GM18499 (cell line): Measurements from ENCODE around the gene MMGT1.

ENCODE experiments used
- ATAC-seq: cut with Tn5 transposase; IDR thresholded peaks from one replicate; pipeline ENCODE4 v1.9.1; 2021; ENCODE audit warnings: moderate number of reproducible peaks; ENCODE audit not compliant: insufficient read depth, unreplicated experiment

Gene MMGT1

DNA sequence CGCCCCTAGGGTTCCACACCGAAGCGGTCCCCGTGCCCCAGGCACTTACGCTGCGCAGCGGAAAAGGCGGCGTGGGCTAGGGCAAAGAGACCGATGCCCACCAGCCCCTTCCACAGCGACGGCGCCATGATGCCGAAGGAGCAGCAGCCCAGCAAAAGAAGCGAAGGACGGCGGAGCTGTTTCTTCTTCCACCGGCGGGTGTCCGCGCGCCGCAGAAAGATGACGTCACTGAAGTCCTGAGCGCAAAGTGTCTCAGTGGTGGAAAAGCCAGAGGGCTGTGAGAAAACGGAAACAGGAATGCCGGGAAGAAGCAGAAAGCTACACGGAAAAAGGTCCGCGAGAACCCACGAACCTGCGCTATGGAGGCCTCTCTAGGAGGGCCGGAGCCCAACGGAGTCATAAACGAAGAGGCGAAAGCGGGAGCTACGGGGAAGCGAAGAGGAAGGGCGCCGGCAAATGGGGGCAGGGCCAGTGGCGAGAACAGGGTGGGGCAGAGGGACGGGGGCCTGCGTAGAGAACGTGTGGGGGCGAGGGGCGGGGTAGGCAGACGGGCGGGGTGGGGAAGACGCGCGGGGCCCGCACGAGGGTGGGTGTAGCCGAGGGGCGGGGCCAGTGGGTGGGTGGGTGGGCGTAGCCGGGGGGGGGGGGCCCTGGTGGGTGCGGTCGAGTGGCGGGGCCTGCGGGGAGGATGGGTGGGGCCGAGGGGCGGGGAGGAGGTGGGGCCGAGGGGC is at the start of gene MMGT1:
Gene MMGT1 (minus strand): TSS at position 441 of the 731 bp plus-strand sequence. CDS start 313 bp downstream, at position 128.
- no peak for ATAC-seq

- no peak for ATAC-seq
Observed at GRCh38 chrX:136021903-136022302, 48.1 kb upstream of the MMGT1 start.

GRCh38 chrX:136021160-136021559 is 47.4 kb upstream of the MMGT1 start:
- ATAC-seq: peak; percentile 59

GRCh38 chrX:136019226-136019625 is 45.4 kb upstream of the MMGT1 start:
- no peak for ATAC-seq

GRCh38 chrX:136016881-136017280 is 43.1 kb upstream of the MMGT1 start:
- ATAC-seq: no peak

- no peak for ATAC-seq
Observed at GRCh38 chrX:136015016-136015415, 41.2 kb upstream of the MMGT1 start.

DNA sequence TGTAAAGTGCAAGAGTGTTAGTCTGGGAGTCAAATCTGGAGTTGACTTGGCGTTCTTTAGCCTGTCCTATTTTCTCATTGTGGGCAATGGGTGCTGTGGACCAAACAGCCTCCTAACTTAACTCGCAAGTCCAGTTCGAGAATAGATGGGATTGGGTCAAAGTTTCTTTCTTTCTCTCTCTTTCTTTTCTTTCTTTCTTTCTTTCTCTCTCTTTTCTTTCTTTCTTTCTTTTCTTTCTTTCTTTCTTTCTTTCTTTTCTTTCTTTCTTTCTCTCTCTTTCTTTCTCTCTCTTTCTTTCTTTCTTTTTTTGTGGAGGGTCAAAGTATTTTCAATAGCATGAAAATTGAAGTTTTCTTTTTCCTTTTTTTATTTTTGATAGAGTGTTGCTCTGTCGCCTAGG is 14.5 kb upstream of the MMGT1 start:
- ATAC-seq: no peak

DNA sequence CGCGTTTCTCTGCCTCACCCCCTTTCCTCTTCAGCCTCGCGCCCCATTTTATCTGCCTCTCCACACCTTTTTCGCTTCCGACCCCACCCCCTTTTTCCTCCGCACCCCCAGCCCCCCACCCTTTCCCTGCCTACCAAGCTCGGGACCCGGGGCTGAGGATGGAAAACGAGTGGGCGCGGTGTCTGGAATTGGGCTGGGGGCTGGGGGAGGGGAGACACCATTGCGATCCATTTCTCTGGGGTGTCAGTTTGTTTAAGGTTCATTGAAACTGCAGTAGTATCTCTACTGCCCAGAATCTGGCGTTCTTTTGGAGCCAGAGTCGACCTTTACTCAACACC is 12.2 kb upstream of the MMGT1 start:
- ATAC-seq: no peak

DNA sequence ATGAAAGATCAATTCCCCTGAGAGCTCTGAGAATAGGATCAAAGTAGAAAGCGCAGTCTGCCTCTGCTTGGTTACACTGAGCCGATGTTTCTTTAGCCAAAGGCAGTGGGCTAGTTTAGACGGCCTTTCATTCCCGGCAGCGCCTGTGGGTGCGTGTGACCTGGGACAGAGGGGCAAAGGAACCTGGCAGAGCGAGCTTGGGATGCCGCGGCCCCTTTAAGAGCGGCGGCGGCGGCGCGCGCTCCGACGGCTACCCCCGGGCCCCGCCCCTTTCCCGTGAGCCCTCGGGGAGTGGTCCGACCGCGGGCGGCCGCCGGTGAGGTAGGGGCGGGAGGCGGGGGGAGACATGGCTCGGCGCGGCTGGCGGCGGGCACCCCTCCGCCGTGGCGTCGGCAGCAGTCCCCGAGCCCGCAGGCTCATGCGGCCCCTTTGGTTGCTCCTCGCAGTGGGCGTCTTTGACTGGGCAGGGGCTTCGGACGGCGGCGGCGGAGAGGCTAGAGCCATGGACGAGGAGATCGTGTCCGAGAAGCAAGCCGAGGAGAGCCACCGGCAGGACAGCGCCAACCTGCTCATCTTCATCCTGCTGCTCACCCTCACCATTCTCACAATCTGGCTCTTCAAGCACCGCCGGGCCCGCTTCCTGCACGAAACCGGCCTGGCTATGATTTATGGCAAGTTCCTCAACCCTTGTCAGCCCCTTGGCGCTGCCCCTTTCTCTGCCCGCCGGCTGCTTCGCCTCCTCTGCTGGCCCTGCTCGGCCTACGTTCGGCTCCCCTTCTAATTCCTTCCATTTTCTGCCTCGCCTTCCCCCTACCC is 11.6 kb upstream of the MMGT1 start, which contains the start of gene SLC9A6:
Gene SLC9A6 (plus strand): TSS at position 279 of the 816 bp plus-strand sequence. CDS start 224 bp downstream, at position 503.
- ATAC-seq: no peak

DNA sequence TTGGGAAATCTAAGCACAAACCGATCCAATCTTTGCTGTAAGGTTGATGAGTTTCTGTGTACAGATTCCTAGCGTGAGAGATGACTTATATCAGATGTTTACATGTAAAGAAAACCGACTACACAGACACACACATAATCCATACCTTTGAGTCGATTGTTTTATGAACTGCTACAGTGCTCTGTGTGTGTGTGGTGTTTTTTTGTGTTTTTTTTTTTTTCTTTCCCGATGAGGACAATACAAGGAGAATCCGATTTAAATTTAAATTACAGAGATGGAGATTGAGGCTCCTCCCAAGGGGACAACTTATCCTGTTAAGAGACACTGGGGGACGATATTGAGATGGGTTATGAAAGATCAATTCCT is 11.0 kb upstream of the MMGT1 start:
- ATAC-seq: no peak

DNA sequence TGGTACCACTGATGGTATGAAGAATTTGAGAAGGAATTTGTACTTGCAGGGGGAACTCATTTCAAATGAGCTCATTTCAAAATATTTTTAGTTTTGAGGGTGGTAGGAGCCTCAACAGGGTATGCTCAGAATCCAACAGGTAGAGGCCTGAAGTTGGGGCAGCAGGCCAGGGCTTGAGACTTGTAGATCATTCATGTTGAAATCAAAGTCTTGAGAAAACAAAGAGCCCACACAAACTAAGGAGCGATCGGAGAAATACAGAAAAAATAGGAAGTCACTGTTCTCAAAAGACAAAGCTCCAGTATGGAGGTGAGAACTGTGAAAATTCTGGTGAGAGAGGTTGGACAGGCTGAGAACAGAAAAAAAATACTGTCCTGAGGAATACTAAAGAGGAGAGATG is 10.5 kb upstream of the MMGT1 start:
- ATAC-seq: no peak

- no peak for ATAC-seq
Observed at GRCh38 chrX:135982860-135983259, 9.1 kb upstream of the MMGT1 start.

DNA sequence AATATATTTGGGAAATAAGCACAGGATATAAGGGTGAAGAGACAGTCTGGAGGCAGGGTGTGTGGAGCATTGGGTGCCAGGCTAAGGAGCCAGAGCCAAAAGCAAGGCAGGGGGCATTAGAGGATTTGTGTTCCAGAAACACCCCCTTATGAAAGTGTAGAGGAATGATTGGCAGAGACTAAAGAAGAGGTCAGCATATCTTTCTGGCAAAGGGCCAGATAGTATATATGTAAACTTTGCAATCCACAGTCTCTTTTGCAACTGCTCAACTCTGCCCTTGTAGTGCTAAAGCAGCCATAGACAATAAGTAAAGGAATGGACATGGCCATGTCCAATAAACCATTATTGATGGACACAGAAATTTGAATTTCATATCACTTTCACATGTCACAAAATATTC is 7.9 kb upstream of the MMGT1 start:
- ATAC-seq: no peak

GRCh38 chrX:135981010-135981409 is 7.2 kb upstream of the MMGT1 start:
- no peak for ATAC-seq

DNA sequence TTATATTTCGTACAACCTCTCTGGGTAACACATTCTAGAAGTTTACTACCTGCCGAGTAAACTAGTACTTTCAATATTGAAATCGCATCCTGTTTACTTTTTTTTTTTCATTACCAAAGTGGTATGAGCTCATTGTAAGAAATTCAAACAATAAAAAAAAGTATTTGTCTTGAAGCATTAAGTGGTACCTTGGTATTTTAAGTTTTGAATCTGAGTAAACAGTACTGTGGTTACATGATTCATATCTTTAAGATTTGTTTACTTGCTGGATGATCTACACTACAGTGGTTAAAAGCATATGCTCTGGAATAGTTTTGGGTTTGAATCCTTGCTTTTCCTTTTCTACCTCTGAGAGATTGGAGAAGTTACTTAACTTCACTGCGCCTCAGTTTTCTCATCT is 3.8 kb upstream of the MMGT1 start:
- ATAC-seq: no peak

DNA sequence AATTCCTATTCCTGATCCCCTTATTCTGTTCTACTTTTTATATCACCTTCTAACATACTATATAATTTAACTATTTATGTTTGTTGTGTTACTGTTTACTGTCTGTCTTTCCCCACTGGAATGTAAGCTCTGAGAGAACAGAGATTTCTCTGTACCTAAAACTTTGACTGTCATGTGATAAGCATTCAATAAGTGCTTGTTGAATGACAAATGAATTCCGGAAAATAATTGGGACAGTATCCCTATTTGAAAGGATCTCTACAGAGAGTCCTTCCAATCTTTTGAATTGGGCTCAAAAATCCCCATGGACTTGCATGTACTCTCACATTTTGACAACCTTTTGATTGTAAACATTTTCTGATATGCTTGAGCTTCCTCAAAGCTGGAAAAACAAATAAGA is 1.6 kb upstream of the MMGT1 start:
- ATAC-seq: no peak

- ATAC-seq: no peak
Observed at GRCh38 chrX:135974279-135974856, 580 bp upstream of the MMGT1 start.

- no peak for ATAC-seq
Observed at GRCh38 chrX:135973025-135973547, 702 bp downstream of the MMGT1 start.

DNA sequence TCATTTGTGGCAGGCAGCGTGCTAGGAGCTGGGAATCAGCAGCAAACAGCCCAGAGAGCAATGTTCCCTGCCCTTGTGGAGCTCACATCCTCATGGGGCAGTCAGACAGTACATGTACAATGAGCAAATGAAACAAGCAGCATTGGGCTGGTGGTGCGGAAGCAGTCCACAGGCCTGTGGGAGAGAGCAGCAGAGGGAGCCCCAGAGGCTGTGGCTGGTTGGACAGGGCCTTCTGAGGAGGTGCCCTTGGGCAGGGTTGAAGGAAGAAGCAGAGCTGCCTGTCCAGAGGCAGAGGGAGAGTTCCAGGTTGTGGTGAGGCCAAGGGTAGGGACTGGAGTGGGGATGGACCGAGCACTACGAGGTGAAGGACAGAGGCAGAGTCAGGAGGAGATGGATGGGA is 22.5 kb downstream of the MMGT1 start:
- ATAC-seq: no peak

DNA sequence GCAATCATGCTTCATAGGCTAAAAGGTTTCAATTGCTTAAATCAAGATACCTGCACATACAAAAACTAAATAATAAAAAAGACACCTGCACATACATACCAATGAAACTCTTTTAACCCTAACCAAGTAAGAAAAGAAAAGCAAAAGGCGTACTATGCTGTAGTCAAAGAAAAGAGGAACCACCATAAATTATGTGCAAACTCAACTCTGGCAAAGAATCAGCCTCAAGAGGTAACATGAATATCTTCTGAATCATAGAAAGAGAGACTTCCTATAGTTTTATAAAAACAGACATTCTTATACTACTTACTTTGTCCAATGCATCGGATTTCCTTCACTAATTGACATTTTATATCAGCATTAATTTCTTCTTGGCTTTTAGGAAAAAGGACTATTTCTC is 29.3 kb downstream of the MMGT1 start:
- no peak for ATAC-seq
